GM18526 (cell line): Measurements from ENCODE around the gene PUS3.

ENCODE experiments used
- POLR2A ChIP-seq: IDR thresholded peaks from 3 replicates; pipeline ENCODE4 v1.6.1; 2011; ENCODE audit not compliant: insufficient read length; ENCODE audit errors: extremely low read depth

Gene PUS3

GRCh38 chr11:125931116-125931515 is 28.1 kb upstream of the PUS3 start:
- TF ChIP-seq POLR2A, result no peak

- TF ChIP-seq POLR2A, result no peak
Observed at GRCh38 chr11:125930076-125930450, 27.1 kb upstream of the PUS3 start.

- TF ChIP-seq POLR2A, result no peak
Observed at GRCh38 chr11:125929445-125930075, 26.6 kb upstream of the PUS3 start.

- no peak for TF ChIP-seq POLR2A
Observed at GRCh38 chr11:125926682-125927081, 23.7 kb upstream of the PUS3 start.

GRCh38 chr11:125925804-125926203 is 22.8 kb upstream of the PUS3 start:
- no peak for TF ChIP-seq POLR2A

GRCh38 chr11:125925247-125925740 is 22.3 kb upstream of the PUS3 start:
- TF ChIP-seq POLR2A, result no peak

GRCh38 chr11:125924384-125925007 is 21.5 kb upstream of the PUS3 start:
- TF ChIP-seq POLR2A, result no peak

- no peak for TF ChIP-seq POLR2A
Observed at GRCh38 chr11:125923633-125924032, 20.6 kb upstream of the PUS3 start.

- no peak for TF ChIP-seq POLR2A
Observed at GRCh38 chr11:125923012-125923579, 20.1 kb upstream of the PUS3 start.

GRCh38 chr11:125922156-125922555 is 19.1 kb upstream of the PUS3 start:
- no peak for TF ChIP-seq POLR2A

- no peak for TF ChIP-seq POLR2A
Observed at GRCh38 chr11:125921042-125921441, 18.0 kb upstream of the PUS3 start.

GRCh38 chr11:125918140-125918840 is 15.3 kb upstream of the PUS3 start:
- no peak for TF ChIP-seq POLR2A

GRCh38 chr11:125916683-125917347 is 13.8 kb upstream of the PUS3 start:
- TF ChIP-seq POLR2A, result no peak

- no peak for TF ChIP-seq POLR2A
Observed at GRCh38 chr11:125910226-125910849, 7.3 kb upstream of the PUS3 start.

- no peak for TF ChIP-seq POLR2A
Observed at GRCh38 chr11:125904678-125905077, 1.7 kb upstream of the PUS3 start.
